ENCODE results near the gene GRIP1. TPM values are rescaled to one million over a fixed set of nuclear protein-coding genes. Genes with fewer than 3 reads are reported as not detected.

Gene GRIP1
- total RNA-seq, 3 donors from 2014 or later: 6.6 to 22.8 (median 12.8) TPM

- Histone ChIP-seq H3K36me3 (ENCODE audit: low read depth) (no peaks in the 10 kb centered on the region), H3K4me1 (ENCODE audit: low read depth) (no peaks in the 10 kb centered on the region), H3K9me3 (no peaks in the 10 kb centered on the region), H3K4me3 (no peak overlapping the region)
- intact Hi-C loops (cut with DNase I, micrococcal nuclease): no loop called here
- no peak for ATAC-seq
- TF ChIP-seq CTCF (IDR thresholded peaks at IDR 0.05): no peak
- no peak for DNase-seq
These were observed 40.2 kb downstream of the GRIP1 start for GRCh38 chr12:66638666-66639065.

GRCh38 chr12:66637699-66638301 lies 41.1 kb downstream of the GRIP1 start:
- Histone ChIP-seq H3K36me3 (ENCODE audit: low read depth) (no peaks in the 10 kb centered on the region), H3K4me1 (ENCODE audit: low read depth) (no peaks in the 10 kb centered on the region), H3K4me3 (no peak overlapping the region), H3K9me3 (no peaks in the 10 kb centered on the region)
- DNase-seq (no peak), ATAC-seq (no peak)
- intact Hi-C loops (cut with DNase I, micrococcal nuclease): no loop called here
- TF ChIP-seq CTCF (IDR thresholded peaks at IDR 0.05): no peak

DNA sequence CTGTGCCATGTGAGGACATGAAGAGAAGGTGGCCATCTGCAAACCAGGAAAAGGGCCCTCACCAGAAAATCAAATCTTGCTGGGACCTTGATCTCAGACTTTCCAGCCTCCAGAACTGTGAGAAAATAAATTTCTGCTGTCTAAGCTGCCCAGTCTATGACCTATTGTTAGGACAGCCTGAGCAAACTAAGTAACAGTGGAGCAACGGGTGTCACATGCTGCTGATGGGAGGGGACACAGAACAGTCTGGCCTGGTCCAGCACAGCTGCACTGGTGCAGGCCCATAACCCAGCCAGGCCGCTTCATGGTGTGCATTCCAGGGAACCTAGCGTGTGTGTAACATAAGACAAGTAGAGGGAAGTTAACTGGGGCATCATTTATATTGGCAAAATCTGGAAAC lies 42.1 kb downstream of the GRIP1 start:
- H3K9me3 ChIP-seq: no peaks in the 10 kb centered on the region

GRCh38 chr12:66633676-66634075 lies 45.2 kb downstream of the GRIP1 start:
- no peaks in the 10 kb centered on the region for H3K36me3 ChIP-seq (ENCODE audit: low read depth)
- DNase-seq (no peak), ATAC-seq (no peak)
- H3K9me3 ChIP-seq: no peaks in the 10 kb centered on the region
- intact Hi-C loops (cut with DNase I, micrococcal nuclease): no loop called here
- no peaks in the 10 kb centered on the region for H3K4me1 ChIP-seq (ENCODE audit: low read depth)
- no peak overlapping the region for H3K4me3 ChIP-seq
- TF ChIP-seq CTCF (IDR thresholded peaks at IDR 0.05): no peak

More for the DNA sequence above, 42.1 kb downstream of the GRIP1 start:
- DNase-seq: no peak
- TF ChIP-seq CTCF (IDR thresholded peaks at IDR 0.05): no peak
- no peak for ATAC-seq
- H3K36me3 ChIP-seq (ENCODE audit: low read depth): no peaks in the 10 kb centered on the region
- no peak overlapping the region for H3K4me3 ChIP-seq
- H3K4me1 ChIP-seq (ENCODE audit: low read depth): no peaks in the 10 kb centered on the region
- intact Hi-C loops (cut with DNase I, micrococcal nuclease): no loop called here

- no peaks in the 10 kb centered on the region for H3K9me3 ChIP-seq
- no peak for DNase-seq
- intact Hi-C loops (cut with DNase I, micrococcal nuclease): no loop called here
- H3K36me3 ChIP-seq (ENCODE audit: low read depth): no peaks in the 10 kb centered on the region
- TF ChIP-seq CTCF (IDR thresholded peaks at IDR 0.05): no peak
- no peaks in the 10 kb centered on the region for H3K4me1 ChIP-seq (ENCODE audit: low read depth)
- no peak for ATAC-seq
- H3K4me3 ChIP-seq: no peak overlapping the region
These were observed 49.6 kb downstream of the GRIP1 start for GRCh38 chr12:66629138-66629870.
